ENCODE measurements around the gene LSM7.

Gene LSM7

DNA sequence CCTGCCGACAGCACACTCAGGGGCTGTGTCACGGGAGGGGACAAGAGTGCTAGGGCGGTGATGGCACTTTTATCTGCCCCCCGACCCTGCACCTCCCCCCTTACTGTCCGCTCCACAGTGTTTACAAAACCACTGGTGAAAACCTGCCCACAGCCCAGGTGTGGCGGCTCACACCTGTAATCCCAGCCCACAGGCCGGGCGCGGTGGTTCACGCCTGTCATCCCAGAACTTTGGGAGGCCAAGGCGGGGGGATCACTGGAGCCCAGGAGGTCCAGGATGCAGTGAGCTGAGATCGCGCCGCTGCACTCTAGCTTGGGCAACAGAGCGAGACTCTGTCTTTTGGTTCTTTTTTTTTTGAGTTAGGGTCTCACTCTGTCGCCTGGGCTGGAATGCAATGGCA is 32.2 kb downstream of the LSM7 start:
- H3K27me3 ChIP-seq (ENCODE audit: control insufficient read depth, insufficient read depth, low read length): peaks cover 13% of the 10 kb centered on the region; the same call in 1 of the 2 replicates
- peaks cover under 1% of the 10 kb centered on the region; the same call in 1 of the 2 replicates for H3K4me1 ChIP-seq (ENCODE audit: control insufficient read depth, insufficient read depth, low read length)
- no peaks in the 10 kb centered on the region for H3K9me3 ChIP-seq (ENCODE audit: control insufficient read depth, insufficient read depth, low read length)
- no peaks in the 10 kb centered on the region for H3K36me3 ChIP-seq (ENCODE audit: control insufficient read depth, insufficient read depth, low read length)
- H3K4me3 ChIP-seq (ENCODE audit: low read length): no peak overlapping the region
- no peak overlapping the region for H3K27ac ChIP-seq (ENCODE audit: low read length)
- no peak for DNase-seq (ENCODE audit: low read depth, low spot score)
- WGBS (ENCODE audit: insufficient coverage, insufficient read length): no CpG with 5 or more reads among the region's 16 CpGs

DNA sequence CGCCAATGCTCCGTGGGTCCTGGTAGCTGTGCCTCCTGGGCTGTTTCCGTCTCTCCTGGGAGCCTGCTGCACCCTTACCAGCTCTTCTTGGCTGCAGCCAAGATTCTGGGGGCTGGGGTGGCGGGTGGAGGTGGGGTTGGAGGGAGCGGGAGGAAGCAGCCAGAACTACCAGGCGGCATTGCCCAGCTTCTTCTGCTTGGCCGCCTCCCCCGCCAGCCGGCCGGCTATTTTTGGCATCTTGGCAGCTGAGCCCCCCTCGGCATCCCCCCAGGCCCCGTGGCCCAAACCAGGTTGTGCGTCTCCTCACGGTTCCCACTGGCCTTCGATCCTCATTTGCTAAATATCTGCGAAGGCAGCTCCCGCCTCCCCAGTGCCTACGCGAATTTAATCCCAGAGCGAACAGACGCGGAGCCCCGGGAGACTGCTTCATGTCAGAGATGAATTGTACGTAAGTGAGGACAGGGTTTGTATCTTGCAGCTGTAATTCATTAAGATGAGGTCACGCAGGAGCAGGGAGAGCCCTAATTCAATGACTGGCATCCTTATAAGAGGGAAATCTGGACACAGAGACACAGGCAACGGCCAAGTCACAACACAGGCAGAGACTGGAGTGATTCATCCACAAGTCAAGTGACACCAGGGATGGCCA is 33.6 kb downstream of the LSM7 start:
- Histone ChIP-seq H3K36me3 (ENCODE audit: control insufficient read depth, insufficient read depth, low read length) (no peaks in the 10 kb centered on the region), H3K27me3 (ENCODE audit: control insufficient read depth, insufficient read depth, low read length) (peaks cover 26% of the 10 kb centered on the region; the same call in 1 of the 2 replicates), H3K4me1 (ENCODE audit: control insufficient read depth, insufficient read depth, low read length) (peaks cover 4% of the 10 kb centered on the region; the same call in 1 of the 2 replicates), H3K9me3 (ENCODE audit: control insufficient read depth, insufficient read depth, low read length) (no peaks in the 10 kb centered on the region), H3K27ac (ENCODE audit: low read length) (no peak overlapping the region), H3K4me3 (ENCODE audit: low read length) (no peak overlapping the region)
- no CpG with 5 or more reads among the region's 26 CpGs for WGBS (ENCODE audit: insufficient coverage, insufficient read length)
- DNase-seq (ENCODE audit: low read depth, low spot score): no peak

DNA sequence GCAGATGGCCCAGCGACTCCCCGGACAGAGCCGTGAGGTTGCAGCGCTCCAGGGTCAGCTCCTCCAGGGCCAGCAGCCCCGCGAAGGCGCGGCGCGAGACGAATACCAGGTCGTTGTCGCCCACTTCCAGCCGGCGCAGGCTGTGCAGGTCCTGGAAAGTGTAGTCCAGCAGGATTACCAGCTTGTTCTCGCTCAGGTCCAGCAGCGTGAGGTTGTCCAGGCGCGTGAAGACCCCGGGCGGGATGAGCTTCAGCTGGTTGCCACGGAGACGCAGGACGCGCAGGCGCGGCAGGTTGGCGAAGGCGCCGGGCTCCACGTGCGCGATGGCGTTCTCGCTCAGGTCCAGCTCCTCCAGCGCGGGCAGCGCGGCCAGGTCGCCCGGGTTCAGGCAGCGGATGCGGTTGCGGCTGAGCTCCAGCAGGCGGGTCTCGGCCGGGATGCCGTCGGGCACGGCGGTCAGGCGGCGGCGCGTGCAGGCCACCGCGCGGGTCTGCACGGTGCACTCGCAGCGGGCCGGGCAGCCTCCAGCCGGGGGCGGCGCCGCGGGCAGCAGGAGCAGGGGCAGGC is 37.1 kb downstream of the LSM7 start:
- H3K27ac ChIP-seq (ENCODE audit: low read length): no peak overlapping the region
- peak overlapping the region; percentile 22; the same call in 1 of the 2 replicates for H3K4me3 ChIP-seq (ENCODE audit: low read length)
- no CpG with 5 or more reads among the region's 67 CpGs for WGBS (ENCODE audit: insufficient coverage, insufficient read length)
- H3K27me3 ChIP-seq (ENCODE audit: control insufficient read depth, insufficient read depth, low read length): peaks cover 40% of the 10 kb centered on the region
- H3K36me3 ChIP-seq (ENCODE audit: control insufficient read depth, insufficient read depth, low read length): no peaks in the 10 kb centered on the region
- H3K9me3 ChIP-seq (ENCODE audit: control insufficient read depth, insufficient read depth, low read length): no peaks in the 10 kb centered on the region
- DNase-seq (ENCODE audit: low read depth, low spot score): no peak
- H3K4me1 ChIP-seq (ENCODE audit: control insufficient read depth, insufficient read depth, low read length): peaks cover 4% of the 10 kb centered on the region; the same call in 1 of the 2 replicates

DNA sequence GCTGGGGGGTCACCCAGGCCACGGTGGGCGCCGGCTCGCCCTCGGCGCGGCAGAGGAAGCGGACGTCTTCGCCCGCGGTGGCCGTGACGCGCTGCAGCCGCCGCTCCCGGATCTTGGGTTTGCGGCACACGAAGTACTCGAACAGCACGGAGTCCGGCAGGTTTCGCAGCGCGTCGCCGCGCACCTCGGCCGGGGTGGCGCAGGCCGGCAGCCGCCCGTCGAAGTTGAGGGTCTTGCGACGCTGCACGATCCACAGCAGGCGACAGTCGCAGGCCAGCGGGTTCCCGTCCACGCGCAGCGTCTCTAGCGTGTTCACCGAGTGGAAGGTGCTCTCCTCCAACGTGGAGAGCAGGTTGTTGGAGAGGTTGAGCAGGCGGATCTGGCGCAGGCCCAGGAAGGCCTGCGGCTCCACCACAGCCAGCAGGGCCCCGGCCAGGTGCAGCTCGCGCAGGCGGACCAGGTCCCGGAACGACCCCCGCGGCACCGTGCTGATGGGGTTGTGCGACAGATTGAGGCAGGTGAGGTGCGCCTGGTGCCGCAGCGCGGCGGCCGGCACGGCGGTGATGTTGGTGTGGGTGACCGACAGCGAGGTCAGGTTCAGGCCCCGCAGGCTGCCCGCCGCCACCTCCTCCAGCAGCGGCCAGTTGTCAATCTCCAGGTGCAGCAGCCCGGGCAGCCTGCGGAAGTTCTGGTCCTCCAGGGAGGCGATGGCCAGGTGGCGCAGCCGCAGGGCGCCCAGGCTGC is 37.8 kb downstream of the LSM7 start:
- no CpG with 5 or more reads among the region's 82 CpGs for WGBS (ENCODE audit: insufficient coverage, insufficient read length)
- DNase-seq (ENCODE audit: low read depth, low spot score): no peak
- Histone ChIP-seq H3K4me1 (ENCODE audit: control insufficient read depth, insufficient read depth, low read length) (peaks cover 4% of the 10 kb centered on the region; the same call in 1 of the 2 replicates), H3K27ac (ENCODE audit: low read length) (no peak overlapping the region), H3K4me3 (ENCODE audit: low read length) (peak overlapping the region; percentile 22; the same call in 1 of the 2 replicates), H3K9me3 (ENCODE audit: control insufficient read depth, insufficient read depth, low read length) (no peaks in the 10 kb centered on the region), H3K36me3 (ENCODE audit: control insufficient read depth, insufficient read depth, low read length) (no peaks in the 10 kb centered on the region), H3K27me3 (ENCODE audit: control insufficient read depth, insufficient read depth, low read length) (peaks cover 40% of the 10 kb centered on the region)

DNA sequence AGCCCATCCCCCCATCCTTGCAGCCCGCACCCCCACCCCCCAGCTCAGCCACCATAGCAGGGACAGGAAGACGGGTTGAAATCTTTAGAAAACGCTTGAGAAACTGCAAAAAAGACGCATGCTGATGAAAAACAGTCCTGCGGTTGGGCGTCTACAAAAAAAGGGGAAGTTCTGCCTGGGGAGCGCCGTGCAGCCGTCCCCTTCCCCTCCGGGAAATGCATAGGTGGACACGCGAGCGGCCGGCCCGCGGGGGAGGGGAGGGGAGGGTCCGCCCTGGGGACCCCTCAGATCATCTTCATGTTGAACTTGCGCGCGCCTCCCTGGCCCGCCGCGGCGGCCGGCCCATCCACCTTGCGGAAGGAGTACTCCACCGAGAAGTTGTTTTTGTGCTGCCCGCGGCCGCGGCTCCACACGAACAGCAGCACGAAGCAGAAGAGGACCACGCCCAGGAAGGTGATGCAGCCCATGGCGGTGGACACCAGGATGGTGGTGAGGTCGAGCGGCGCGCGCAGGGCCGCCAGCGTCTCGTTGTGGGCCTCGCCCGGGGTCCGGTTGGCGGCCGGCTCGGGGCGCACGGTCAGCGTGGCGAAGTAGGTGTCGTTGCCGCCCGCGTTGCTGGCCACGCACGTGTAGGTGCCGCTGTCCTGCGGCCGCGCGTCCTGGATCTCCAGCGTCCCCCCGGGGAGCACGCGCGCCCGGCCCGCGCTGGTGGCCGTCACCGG is 38.5 kb downstream of the LSM7 start:
- Histone ChIP-seq H3K27me3 (ENCODE audit: control insufficient read depth, insufficient read depth, low read length) (peaks cover 38% of the 10 kb centered on the region), H3K27ac (ENCODE audit: low read length) (no peak overlapping the region), H3K9me3 (ENCODE audit: control insufficient read depth, insufficient read depth, low read length) (no peaks in the 10 kb centered on the region), H3K4me3 (ENCODE audit: low read length) (peak overlapping the region; percentile 2; the same call in 1 of the 2 replicates), H3K36me3 (ENCODE audit: control insufficient read depth, insufficient read depth, low read length) (no peaks in the 10 kb centered on the region), H3K4me1 (ENCODE audit: control insufficient read depth, insufficient read depth, low read length) (peaks cover 4% of the 10 kb centered on the region; the same call in 1 of the 2 replicates)
- no peak for DNase-seq (ENCODE audit: low read depth, low spot score)
- no CpG with 5 or more reads among the region's 74 CpGs for WGBS (ENCODE audit: insufficient coverage, insufficient read length)

DNA sequence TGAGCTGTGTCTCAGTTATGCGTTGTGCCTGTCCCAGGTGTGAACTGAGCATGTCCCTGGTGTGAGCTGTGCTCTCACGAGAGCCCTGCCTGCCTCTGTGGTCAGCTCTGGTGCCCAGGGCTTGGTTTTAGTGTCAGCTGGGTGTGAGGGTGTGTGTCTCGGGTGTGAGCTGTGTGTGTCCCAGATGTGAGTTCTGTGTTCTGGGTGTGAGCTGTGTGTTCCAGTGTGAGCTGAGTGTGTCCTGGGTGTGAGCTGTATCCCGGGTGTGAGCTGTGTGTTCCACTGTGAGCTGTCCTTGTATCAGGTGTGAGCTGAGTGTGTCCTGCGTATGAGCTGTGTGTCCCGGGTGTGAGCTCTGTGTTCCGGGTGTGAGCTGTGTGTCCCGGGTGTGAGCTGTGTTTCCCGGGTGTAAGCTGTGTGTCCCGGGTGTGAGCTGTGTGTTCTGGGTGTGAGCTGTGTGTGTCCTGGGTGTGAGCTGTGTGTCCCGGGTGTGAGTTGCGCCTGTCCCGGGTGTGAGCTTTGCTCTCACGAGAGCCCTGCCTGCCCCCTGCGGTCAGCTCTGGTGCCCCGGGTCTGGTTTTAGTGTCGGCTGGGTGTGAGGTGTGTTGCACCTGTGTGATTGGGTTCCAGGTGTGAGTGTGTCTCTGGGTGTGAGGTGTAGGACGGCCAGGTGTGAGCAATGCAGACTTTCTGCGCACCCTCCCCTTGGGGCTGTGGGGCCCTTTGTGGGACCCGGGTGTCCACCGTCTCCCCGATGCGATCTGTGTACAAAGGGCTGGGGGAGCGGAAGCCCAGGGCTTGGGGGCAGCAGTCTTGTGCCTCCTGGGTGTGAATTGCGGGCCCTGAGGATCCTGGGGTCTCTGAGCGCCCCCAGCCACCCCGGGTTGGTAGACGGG is 39.3 kb downstream of the LSM7 start:
- no CpG with 5 or more reads among the region's 28 CpGs for WGBS (ENCODE audit: insufficient coverage, insufficient read length)

DNA sequence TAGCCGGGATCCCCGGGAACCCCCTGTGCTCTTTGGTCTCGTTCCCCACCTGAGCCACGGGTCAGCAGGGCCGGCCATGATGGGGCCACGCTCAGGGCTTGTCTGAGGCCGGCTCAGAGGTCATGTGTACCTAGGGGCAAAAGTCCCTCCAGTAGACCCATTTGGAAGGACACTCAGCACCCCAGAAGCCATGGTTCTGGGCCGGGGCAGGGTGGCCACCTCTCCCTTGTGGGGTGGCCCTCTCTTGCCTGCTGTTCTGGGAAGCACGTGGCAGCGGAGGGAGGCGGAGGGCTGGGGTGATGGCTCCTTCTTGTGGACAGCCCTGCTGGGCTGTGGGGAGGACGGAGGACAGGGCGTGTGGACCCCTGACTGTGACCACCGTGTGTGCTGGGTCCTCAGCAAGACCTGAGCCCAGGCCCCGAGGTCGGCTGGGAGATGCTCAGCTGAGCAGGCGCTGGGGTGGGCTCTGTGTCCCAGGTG is 40.0 kb downstream of the LSM7 start:
- Histone ChIP-seq H3K36me3 (ENCODE audit: control insufficient read depth, insufficient read depth, low read length) (no peaks in the 10 kb centered on the region), H3K9me3 (ENCODE audit: control insufficient read depth, insufficient read depth, low read length) (no peaks in the 10 kb centered on the region), H3K27me3 (ENCODE audit: control insufficient read depth, insufficient read depth, low read length) (peaks cover 38% of the 10 kb centered on the region), H3K4me1 (ENCODE audit: control insufficient read depth, insufficient read depth, low read length) (peaks cover 4% of the 10 kb centered on the region; the same call in 1 of the 2 replicates), H3K4me3 (ENCODE audit: low read length) (no peak overlapping the region), H3K27ac (ENCODE audit: low read length) (no peak overlapping the region)
- no peak for DNase-seq (ENCODE audit: low read depth, low spot score)
- no CpG with 5 or more reads among the region's 17 CpGs for WGBS (ENCODE audit: insufficient coverage, insufficient read length)

More for the DNA sequence above, 39.3 kb downstream of the LSM7 start:
- H3K9me3 ChIP-seq (ENCODE audit: control insufficient read depth, insufficient read depth, low read length): no peaks in the 10 kb centered on the region
- no peak for DNase-seq (ENCODE audit: low read depth, low spot score)
- no peak overlapping the region for H3K4me3 ChIP-seq (ENCODE audit: low read length)
- peaks cover 4% of the 10 kb centered on the region; the same call in 1 of the 2 replicates for H3K4me1 ChIP-seq (ENCODE audit: control insufficient read depth, insufficient read depth, low read length)
- H3K27me3 ChIP-seq (ENCODE audit: control insufficient read depth, insufficient read depth, low read length): peaks cover 38% of the 10 kb centered on the region
- H3K27ac ChIP-seq (ENCODE audit: low read length): no peak overlapping the region
- no peaks in the 10 kb centered on the region for H3K36me3 ChIP-seq (ENCODE audit: control insufficient read depth, insufficient read depth, low read length)

DNA sequence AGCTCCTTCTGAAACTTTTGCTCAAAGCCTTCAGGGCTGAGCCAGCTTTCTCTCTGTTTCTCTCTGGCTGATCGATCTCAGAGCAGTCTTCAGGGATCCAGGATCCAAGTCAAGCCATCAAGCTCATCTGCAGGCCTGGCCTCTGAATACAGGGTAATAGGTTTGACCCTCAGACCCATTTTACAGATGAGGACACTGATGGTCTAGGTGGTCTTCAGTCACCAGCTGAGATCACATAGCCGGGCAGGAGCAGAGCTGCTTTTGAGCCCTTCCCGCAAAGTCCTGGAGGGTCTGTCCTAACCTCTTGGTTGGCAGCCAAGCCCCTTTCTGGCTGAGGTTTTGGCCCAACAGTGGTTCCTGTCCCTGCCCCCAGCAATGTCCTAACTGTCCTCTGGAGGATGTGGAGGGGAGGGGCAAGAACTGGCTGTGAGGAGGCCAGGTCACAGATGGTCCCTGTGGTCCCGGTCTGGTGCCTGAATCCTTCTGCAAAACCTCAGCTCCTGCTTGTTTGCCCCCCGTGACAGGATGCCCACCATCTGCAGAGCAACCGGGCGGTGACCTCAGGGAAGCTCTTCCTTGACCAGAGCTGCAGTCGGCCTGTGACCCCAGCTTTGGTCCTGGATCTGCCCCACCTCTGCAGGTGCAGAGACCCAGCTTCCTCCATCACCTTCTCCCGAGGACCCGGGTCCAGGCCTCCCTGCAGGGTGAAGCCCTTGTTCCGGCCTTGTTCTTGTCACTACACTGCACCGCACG is 40.6 kb downstream of the LSM7 start:
- no peak for DNase-seq (ENCODE audit: low read depth, low spot score)
- Histone ChIP-seq H3K9me3 (ENCODE audit: control insufficient read depth, insufficient read depth, low read length) (no peaks in the 10 kb centered on the region), H3K27me3 (ENCODE audit: control insufficient read depth, insufficient read depth, low read length) (peaks cover 43% of the 10 kb centered on the region), H3K27ac (ENCODE audit: low read length) (no peak overlapping the region), H3K4me3 (ENCODE audit: low read length) (no peak overlapping the region), H3K4me1 (ENCODE audit: control insufficient read depth, insufficient read depth, low read length) (peaks cover 4% of the 10 kb centered on the region; the same call in 1 of the 2 replicates), H3K36me3 (ENCODE audit: control insufficient read depth, insufficient read depth, low read length) (no peaks in the 10 kb centered on the region)
- no CpG with 5 or more reads among the region's 13 CpGs for WGBS (ENCODE audit: insufficient coverage, insufficient read length)
